COLO668 (cell line): ENCODE measurements around the gene LINC00305.

Source experiments
- DNase-seq: peaks from one replicate; lab custom pipeline; 2025; ENCODE audit not compliant: unreplicated experiment; lab: John Stamatoyannopoulos, UW

LINC00305 gene

GRCh38 chr18:64037812-64038414 lies 111.0 kb downstream of the LINC00305 start:
- no peak for DNase-seq

GRCh38 chr18:64032312-64032711 lies 116.6 kb downstream of the LINC00305 start:
- DNase-seq, result no peak

- no peak for DNase-seq
These were observed 117.5 kb downstream of the LINC00305 start for GRCh38 chr18:64031411-64031810.
